Superior temporal gyrus (tissue), 1 donor: Measurements from ENCODE around the gene PEPD.

Source experiments
- DNase-seq: peaks from one replicate; pipeline ENCODE4 v3.0.0-alpha.2; 2016; ENCODE audit errors: extremely low spot score

PEPD gene

DNA sequence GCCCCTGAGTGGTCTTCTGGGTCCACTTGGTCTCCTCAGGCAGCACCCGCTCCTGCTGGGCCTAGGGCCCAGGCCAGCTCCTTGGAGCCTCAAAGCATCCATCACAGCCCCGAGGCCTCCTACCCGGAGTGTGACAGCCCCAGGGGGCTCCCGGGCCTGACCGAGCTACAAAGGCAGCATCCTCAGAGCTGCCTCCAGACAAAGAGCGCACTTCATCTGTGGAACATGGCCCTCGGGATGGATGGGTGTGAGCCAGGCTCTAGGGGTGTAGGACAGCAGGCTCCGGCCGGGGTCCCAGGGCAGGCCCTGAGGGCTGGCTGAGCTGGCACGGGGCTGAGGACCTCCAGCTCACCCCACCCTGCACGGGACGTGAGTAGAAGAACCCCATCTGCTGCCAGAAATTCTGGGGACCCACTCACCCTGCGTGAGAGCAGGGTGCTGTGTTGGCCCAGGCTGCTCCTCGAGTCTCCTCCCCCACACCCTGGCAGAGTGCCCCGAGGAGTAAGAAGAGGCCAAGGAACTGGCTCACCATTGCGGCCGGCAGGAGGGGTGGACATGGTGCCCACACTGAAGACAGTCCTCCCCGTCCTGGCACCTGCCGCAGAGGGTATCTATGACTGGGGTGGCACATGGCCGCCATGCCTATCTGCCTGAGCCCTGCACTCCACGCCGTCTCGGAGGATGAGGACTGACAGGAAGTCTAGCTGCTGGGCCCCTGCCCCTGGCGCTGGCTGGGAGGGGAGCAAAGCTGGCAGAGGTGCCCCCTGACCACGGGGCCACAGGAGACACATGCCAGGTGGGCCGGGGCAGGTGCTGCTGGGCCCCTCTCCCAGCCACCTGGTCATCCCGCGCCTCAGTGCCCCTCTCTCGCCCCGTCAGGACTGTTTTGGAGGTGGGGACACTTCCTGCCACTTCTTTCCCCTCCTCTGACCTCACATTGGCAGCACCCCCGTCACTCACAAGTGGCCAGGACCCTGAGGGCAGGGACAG is 125.7 kb downstream of the PEPD start:
- DNase-seq = no peak

DNA sequence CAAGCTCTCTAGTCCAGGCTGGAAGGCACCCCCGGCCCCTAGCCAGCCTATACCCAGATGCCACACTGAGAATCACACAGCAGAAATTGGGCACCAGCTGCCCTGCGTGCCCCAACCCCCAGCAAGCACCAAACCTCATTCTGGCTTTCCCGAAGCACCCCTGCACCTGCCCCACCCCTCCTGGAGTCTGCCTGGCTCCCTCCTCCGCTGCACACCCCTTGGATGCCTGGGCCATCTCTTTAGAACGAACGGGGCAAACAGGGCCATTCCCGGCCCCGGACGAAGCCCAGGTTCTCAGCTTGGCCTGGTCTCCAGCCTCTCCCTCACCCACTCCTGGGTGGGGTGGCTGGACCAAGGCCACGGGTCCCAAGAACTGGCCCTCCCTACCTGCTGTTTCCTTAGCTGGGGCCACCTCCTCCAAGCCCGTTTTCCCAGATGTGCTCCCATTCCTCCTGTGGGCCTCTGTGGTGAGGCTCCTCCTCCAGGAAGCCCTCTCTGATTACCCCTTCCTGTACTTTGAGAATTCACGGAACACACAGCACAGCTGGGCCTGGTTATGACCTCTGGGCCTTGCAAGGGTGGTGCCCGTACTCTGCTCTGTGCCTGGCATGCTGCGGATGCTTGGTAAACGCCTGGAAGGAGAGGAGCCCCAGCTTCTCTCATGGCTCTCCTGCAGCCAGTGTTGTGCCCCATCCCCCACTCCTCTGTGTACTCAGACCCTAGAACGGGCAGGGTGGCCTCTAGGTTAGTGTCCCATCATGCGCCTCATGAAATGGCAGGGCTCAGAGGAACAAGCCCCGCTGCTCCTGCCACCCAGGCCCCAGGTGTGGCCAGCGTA is 126.6 kb downstream of the PEPD start:
- DNase-seq = no peak

DNA sequence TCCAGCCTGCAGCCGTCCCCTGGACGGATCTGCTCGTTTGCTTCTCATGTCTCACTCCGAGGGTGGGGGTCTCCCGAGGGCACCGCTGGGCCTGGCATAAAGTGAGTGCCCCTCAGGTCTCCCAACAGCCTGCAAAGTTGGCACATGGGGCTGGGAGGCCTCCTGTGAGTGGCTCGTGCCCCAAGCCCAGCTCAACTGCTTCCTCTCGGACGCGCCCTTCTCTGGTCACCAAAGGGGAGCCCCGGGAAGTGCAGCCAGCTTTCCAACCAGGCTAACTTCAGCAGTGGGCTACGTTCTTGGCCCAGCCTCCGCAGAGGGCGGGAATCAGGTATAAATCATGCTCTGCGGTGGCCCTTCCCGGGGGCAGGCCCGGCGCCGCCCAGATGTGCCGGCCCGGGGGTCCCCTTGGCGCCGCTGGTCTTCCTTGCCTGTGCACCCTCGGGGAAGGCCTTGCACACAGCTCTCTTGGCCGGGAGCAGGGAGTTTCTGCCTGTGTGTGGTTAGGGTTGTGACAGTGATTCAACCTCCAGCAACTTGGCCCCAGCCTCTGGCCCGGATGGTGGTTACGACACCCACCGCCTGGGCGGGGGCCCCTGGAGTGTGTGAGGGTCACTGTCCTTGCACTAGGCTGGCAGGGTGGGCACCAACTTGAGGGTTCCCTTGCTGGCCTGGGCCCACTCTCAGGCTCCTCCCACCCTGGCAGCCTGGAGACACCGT is 127.4 kb downstream of the PEPD start:
- no peak for DNase-seq

DNA sequence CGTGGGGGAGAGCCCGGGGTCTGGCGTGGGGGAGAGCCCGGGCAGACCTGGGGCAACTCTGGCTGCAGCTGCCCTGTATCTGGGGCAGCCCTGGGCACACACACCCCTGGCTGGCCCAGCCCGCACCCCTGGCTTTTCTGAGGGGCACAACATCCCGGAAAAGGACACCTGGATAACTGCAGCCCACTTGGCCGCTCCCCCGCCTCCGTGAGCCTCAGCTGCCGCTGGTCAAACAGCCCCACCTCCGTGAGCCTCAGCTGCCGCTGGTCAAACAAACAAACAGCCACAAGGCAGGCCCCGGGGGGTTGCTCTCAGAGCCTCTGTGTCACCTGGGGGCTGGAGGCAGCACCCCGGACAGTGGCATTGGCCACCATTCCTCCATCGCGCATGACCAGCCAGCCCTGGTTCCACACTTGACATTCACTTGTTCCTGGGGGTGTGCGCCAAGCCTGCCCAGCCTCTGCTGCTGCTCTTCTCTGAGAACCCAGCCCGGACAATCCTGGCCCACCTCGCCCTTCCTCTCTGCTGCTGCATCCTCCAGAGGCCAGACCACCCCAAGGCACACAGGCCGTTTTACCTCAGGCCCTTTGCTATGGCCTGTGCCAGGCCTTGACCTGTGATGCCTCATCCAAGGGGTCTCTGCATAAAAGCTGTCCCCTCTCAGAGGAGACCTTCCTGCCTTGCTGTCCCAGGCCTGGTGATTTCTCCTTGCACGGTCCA is 128.1 kb downstream of the PEPD start:
- DNase-seq = no peak

DNA sequence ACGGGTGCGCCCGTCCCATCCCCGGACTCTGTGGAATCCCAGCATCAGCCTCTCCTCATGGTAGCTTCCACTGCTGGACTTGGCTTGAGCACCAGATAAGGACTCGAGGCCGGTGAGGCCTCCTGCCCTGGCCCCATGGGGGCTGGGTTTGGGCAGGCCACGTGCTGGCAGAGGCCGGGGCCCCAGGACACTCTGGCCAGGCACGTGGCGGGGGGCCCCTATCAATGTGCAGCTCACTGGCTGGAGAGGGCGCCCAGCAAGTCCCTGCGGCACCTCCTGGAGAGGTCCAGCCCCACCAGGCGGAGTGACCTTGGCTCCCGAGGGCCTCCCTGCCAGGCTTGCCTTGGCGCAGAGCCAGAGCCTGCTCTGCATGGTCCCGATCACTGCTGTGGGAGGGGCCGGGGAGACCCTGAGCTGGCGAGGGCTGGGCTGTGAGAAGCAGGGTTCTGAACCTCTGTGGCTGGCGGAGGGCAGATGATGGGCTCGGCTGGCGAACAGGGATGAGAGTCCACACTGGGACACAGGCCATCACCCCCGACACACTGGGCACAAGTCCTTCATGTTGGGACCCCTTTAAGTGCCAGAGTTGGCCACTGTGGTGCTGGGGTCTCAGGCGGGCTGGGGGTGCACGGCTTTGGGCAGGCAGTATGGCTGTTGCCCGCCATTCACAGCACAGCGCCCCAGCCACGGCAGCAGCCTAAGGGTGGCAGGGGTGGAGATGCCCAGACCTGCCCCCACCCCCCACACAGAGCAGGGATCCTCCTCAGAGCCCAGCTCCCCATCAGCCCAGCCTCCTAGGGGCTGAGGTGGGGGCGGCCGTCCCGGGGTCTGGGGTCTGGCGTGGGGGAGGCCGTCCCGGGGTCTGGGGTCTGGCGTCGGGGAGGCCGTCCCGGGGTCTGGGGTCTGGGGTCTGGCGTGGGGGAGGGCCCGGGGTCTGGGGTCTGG is 129.0 kb downstream of the PEPD start:
- no peak for DNase-seq

DNA sequence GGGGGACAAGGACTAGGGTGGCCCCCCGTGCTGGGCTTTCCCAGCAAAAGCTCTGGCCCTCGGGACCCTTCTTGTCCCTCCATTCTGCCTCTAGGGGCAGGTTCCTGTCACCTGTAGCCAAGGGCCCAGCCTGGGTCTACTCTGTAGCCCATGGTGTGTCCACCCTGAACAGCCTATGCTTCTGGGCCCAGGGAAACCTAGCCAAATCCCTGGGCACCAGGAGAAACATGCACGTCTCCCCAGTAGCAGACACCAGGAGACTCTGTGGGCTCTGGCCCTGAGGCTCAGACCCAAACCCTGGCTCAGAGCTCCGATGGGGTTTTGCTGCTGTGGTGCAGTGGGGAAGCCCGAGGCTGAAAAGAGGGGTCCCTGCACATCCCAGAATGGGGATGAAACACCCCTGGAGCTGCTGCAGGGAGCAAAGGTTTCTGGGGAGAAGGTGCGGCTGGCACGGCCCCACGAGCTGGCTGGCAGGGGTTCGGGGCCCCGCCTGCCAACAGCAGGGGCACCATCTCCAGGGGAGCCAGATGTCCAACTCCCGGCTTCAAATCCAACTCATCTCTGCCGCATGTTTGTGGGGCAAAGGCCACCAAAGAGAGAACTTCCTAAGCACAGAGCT is 129.9 kb downstream of the PEPD start:
- DNase-seq = no peak

DNA sequence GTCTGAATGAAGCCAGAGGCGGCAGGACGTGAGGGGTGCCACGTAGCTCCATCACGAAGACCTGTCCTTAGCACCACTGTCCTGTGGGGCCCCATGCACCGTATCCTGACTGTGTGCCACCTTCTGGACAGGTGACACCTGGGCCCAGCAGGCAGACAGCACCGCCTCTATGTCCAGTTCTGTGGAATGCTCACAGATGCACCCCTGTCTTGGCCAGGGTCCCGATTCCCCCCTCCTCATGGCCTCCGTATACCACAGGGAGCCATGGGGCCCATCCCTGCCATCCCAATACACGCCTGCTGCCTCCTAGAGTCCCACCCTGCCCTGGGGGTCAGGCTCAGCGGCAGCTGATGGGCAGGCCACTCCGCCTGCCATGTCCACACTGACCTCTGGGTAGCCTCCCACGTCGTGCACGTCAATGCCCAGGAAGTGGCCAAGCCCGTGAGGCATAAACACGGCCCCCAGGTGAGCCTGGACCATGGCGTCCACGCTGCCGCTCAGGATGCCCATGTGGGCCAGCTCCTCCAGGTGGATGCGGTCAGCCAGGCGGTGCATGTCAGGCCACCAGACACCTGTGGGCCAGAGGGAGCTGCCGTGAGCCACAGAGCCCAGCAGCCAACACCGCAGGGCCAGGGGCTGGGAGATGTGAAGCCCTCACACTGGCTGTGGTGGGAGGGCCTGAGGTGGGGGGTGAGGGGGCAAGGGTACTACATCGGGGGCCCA is 130.5 kb downstream of the PEPD start:
- no peak for DNase-seq

DNA sequence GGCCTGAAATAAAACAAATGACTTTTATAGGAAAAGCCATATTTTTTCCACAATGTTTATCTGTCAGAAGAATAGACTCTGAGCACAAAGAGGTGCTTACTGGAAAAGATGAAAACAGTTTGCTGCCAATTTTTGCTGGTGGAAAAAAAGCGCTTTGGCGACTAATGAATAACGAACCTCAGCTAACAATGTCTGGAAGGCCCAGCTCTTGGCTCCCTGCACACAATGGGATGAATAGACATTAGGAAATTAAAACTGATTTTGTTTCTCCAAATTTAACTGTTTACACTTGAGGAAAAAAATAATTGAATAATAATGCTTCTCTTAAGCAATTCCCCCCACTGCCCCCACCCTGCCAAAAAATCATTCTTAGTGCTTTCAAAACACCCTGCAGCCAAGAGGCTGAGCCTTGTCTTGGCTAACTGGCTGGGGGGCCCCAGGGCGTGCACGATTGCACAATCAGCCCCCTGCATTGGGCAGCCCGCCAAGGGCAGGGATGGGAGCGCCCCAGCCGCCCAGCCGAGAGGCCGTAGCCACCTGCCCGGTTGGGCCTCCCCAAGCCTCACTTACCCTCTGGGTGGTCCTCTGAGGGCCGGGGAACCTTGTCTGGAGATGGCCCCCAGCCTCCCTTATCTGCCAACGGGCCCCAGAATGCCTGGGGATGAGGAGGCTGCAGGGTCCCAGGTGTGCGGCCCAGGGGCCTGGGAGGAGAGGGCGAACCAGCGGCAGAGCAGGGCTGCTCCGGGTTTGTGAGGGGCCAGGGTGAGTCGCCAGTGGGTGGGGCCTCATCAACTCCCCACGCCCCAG is 131.3 kb downstream of the PEPD start:
- peak; percentile 71 for DNase-seq

DNA sequence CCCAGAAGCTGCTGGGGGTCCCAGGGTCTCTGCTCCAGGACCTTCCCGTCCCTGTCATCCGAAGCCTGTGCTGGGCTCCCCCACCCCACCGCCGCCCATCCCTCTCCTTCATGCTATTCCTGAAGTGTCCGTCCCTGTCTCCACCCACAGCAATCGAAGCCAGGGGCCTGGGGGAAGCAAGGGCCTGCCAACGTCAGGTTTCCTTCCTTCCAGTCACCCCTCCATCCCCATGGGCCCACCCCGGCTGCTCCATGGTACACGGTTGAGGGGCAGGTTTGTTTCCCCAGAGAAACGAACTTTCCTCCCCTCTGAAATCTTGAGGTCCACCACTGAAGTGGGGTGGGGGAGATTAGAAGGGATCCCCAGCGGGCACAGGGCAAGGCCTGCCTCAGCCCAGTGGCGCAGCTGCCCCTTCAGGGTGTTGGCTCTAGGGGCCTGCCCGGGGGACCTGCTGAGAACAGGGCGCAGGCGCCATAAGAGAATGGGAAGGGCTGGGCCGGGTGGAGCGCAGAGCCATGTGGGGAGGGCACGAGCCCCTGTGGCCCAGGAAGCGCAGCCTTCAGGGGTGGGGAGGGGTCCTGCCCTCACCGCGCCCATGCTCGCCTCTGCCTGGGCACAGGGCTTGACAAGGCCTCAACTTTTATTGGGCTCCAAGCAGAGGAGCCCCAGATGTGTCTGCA is 132.0 kb downstream of the PEPD start:
- no peak for DNase-seq

DNA sequence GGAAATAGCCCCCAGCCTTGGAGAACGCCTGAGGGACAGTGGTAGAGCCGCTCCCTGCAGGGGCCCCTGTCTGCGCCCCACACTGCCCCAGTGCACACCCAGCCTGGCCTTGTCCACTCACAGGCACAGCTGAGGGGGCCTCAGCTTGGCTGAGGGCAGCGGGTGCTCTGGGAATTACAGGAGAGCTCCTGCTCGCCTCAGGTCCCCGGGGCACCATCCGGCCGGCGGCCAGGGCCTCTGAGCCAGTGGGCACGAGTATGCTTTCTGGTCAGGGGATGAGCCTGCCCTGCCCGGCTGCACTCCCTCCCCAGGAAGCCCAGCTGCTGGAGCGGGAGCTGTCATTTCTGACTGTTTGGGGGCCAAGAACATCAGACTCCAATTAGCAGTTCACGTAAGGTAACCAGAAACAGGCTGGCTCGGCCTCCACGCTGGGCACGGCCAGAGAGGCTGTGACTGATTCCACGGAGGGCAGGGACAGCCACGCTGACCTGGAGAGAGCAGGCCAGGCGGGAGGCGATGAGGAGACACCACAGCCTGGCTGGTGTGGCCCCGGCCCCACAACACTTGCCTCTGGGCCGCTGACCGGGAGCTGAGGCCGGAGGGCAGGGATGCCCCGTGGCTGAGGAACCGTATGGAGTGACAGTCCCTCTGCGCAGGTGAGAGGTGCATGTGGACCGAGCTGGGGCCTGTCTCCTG is 132.7 kb downstream of the PEPD start:
- DNase-seq = no peak

DNA sequence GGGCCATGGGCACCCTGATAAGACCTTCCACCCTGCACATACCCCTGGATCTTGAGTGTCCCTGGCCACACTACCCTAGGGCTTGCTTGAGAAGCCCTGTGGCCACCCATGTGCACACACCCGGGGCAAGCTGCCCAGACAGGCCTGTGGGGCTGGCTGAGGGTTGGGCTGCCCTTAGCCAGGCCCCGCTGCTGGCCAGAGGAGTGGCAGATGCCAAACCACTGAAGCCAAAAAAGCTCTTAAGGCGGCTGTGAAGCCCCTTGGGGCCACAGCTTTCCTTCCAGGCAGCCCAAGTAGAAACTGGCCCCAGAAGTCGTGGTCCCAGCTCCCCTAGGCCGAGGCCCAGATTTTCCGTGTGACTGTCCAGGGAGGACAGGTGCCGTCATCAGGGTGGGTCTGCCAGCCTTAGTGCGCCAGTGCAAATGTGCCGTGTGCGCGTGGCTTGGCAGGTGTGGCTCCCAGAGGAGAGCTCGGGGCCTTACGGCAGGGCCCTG is 133.3 kb downstream of the PEPD start:
- no peak for DNase-seq

DNA sequence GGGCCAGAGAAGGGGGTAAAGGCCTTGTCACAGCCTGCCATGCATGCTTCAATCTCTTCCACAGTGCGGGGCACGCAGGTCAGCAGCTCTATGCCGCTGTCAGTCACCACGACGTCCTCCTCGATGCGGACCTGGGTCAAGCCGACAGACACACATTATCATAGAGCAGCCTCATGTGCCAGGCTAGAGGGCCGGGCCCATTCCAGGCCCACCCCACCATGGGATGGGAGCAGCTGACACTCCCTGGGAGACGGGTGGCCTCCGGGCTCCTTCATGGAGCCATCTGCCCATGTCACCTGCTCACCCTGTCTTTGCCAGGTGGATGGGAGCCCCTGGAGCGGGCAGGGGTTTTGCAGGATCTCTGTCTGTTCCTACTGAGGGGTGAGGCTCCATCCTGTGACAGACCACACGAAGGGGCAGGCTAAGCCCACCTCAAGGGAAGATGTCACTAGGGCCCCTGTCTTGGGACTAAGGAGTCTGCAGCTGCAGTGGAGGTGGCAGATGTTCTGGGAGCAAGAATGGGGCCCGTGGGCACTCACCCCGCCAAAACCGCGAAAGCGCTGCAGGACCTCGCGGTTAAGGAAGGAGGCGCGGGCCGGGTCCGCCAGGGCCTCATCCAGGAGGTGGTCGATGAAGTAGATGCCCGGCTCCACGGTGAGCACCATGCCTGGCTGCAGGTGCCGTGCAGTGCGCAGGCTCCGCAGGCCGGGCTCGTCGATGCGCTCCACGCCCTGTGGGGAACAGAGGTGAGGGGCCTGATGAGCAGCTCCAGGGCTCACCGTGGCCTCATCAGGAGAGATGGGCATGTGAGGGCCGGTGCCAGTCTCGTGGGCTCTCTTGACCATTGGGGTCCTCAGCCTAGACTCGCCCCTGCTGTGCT is 134.0 kb downstream of the PEPD start:
- no peak for DNase-seq

DNA sequence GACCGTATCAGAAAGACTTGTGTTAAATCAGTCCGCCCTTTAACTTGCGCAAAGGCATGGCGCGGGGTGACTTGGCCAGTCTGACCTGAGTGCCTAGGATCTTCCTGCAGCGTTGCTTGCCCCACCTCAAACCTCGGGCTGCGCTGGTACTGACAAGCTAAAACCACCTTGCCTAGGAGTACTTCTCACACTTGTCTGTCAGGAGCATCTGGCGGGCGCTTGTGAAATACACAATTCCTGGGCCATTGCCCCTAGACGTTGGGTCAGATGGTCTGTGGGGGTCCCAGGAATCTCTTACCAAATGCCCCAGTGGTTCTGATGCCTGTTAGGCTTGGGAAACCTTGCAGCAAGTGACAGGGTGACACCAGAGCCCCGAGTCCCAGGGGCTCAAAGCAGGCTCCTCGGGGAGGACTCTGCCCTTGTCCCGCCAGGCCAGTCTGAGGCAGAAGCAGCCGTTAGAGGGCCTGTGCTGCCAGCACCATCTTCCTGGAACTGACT is 135.2 kb downstream of the PEPD start:
- no peak for DNase-seq

DNA sequence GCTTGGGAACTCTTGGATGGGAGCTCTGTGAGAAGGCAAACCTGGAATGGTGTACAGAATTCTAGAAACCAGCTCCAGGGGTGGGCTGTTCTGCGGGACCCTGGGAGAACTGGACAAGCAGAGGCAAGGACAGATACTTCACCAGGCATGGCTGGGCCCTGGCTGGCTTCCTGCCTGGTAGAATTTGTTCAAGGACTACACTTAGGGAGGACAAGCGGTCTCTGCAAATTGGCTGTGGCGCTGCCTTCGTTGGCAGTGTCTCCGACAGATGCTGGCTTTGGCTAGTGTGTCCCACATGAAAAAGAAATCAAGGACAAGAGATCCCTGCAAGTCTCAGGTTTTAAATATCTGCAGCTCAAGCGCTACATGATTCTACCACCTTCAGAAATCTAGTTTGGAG is 135.6 kb downstream of the PEPD start:
- DNase-seq = peak; percentile 64

DNA sequence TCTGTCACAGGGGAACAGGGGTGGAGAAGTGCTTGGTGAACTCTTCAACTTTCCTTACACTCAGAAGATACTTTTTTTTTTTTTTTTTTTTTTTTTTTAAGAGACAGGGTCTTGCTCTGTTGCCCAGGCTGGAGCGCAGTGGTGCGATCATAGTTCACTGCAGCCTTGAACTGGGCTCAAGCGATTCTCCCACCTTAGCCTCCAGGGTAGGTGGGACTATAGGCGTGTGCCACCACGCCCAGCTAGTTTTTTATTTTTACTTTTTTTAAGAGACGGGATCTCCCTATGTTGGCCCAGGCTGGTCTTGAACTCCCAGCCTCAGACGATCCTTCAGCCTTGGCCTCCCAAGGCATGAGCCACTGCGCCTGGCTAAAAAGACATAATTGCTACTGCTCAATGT is 136.6 kb downstream of the PEPD start:
- DNase-seq = no peak
